Measurements from ENCODE around the gene MMP27.

DNA sequence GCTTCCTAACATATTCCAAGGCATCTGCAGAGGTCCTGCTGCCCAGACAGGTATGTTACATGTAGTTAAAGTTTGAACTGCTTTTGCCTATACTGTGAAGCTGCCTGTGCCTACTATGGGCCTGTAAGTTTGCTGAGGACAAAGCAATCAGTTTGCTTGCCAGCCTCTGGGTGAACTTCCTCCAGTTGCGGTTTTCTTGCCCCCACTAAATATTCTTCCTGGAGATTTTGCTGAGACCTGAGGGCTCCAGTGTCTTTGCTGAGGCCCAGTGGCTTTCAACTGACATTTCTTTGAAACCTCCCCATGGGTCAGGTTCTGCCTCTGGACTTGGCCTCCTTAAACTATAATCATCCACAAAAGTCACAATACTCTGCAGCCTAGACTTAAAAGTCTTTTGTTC is 50.8 kb downstream of the MMP27 start:
- TF ChIP-seq, protein P1, sequence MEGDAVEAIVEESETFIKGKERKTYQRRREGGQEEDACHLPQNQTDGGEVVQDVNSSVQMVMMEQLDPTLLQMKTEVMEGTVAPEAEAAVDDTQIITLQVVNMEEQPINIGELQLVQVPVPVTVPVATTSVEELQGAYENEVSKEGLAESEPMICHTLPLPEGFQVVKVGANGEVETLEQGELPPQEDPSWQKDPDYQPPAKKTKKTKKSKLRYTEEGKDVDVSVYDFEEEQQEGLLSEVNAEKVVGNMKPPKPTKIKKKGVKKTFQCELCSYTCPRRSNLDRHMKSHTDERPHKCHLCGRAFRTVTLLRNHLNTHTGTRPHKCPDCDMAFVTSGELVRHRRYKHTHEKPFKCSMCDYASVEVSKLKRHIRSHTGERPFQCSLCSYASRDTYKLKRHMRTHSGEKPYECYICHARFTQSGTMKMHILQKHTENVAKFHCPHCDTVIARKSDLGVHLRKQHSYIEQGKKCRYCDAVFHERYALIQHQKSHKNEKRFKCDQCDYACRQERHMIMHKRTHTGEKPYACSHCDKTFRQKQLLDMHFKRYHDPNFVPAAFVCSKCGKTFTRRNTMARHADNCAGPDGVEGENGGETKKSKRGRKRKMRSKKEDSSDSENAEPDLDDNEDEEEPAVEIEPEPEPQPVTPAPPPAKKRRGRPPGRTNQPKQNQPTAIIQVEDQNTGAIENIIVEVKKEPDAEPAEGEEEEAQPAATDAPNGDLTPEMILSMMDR (conservative IDR thresholded peaks at IDR 0.05 in 1 of 2, IDR thresholded peaks at IDR 0.05 in 1 of 2; ENCODE audit: low read depth in 1 of 2, low read length in 2 of 2) = no peak
- TF ChIP-seq EZH2 (IDR thresholded peaks at IDR 0.05; ENCODE audit: low read length, missing control alignments) = no peak
